HCT116 (cell line): Measurements from ENCODE around the gene KIRREL1. TPM values are rescaled to one million over a fixed set of nuclear protein-coding genes. Genes with fewer than 3 reads are reported as not detected.

Experiments used
- ATAC-seq: fragments of 200-7000 bp; cut with Tn5 transposase; 2 replicates; pipeline ENCODE4 v1.9.1; 2020; ENCODE audit warnings: mild to moderate bottlenecking, moderate library complexity
- BruUV-seq: library from RNA; stranded (reverse); fragments of 400-500 nt; replicated peaks from 2 replicates; lab custom pipeline; 2021; lab: Mats Ljungman, UMichigan
- CTCF ChIA-PET: fragments of 300-600 bp; sonication (Branson Sonifier 250); formaldehyde crosslinking; loops from one replicate; lab custom pipeline; 2021; ENCODE audit warnings: antibody characterized with exemption; lab: Charles Lee
- POLR2A ChIA-PET: fragments of 300-600, 350-600 bp; sonication (Branson Sonifier 250); formaldehyde crosslinking; loops from one replicate; lab custom pipeline; 2021; ENCODE audit warnings: antibody characterized with exemption; lab: Charles Lee
- RAD21 ChIA-PET, 2 experiments: fragments of 300-600 bp; sonication (Branson Sonifier 250); formaldehyde crosslinking; loops; one replicate each; lab custom pipeline; 2023; ENCODE audit warnings: low total read pairs in 2 of 2; ENCODE audit not compliant: uncharacterized antibody in 2 of 2, unreplicated experiment in 2 of 2, low non-redundant PET in 1 of 2; lab: Charles Lee
- DNase-seq: peaks from one replicate; pipeline ENCODE4 v3.0.0-alpha.2; 2010; ENCODE audit warnings: low read depth, low spot score
- H2AFZ ChIP-seq: fragments of 200-600 bp; shearing (Covaris generic), sonication (generic); 2 replicates; pipeline ENCODE4 v1.6.1; 2017; ENCODE audit warnings: low read depth, mixed run types, mixed read lengths, antibody characterized with exemption, low read length; ENCODE audit not compliant: poor library complexity, severe bottlenecking
- H3K27ac ChIP-seq: 2 replicates; pipeline ENCODE4 v1.5.1; 2012; ENCODE audit warnings: low read depth, low read length
- H3K27me3 ChIP-seq: fragments of 200-600 bp; sonication (generic); 2 replicates; pipeline ENCODE4 v1.6.1; 2016; ENCODE audit warnings: mixed run types, low read length, mixed read lengths; ENCODE audit not compliant: insufficient read depth
- H3K36me3 ChIP-seq, 2 experiments: fragments of 200-500 bp in 1 of 2; fragments of 200-600 bp in 1 of 2; sonication (Bioruptor generic) in 1 of 2; sonication (generic) in 1 of 2; 2 replicates each; pipeline versions ENCODE4 v1.5.1 to v1.6.1; 2014 to 2016; ENCODE audit warnings: low read length in 2 of 2, inconsistent platforms in 1 of 2, mixed read lengths in 1 of 2, mixed run types in 1 of 2; ENCODE audit not compliant: insufficient read depth in 2 of 2, control insufficient read depth in 1 of 2
- H3K4me1 ChIP-seq, 2 experiments: fragments of 200-600 bp in 1 of 2; sonication (generic) in 1 of 2; 2 replicates each; pipeline versions ENCODE4 v1.5.1 to v1.6.1; 2012 to 2017; ENCODE audit warnings: low read length in 2 of 2, inconsistent platforms in 1 of 2, mild to moderate bottlenecking in 1 of 2, mixed read lengths in 1 of 2, mixed run types in 1 of 2, moderate library complexity in 1 of 2; ENCODE audit not compliant: insufficient read depth in 2 of 2, control insufficient read depth in 1 of 2
- H3K4me2 ChIP-seq: fragments of 200-600 bp; sonication (generic); 2 replicates; pipeline ENCODE4 v1.6.1; 2017; ENCODE audit warnings: mixed run types, low read length, mixed read lengths
- H3K4me3 ChIP-seq, 2 experiments: fragments of 200-600 bp in 1 of 2; sonication (generic) in 1 of 2; replicated peaks in 1 of 2; 2 replicates each; pipeline ENCODE4 v1.5.1; 2011 to 2016; ENCODE audit warnings: low read length in 2 of 2, control low read depth in 1 of 2, low read depth in 1 of 2, mild to moderate bottlenecking in 1 of 2, mixed read lengths in 1 of 2, mixed run types in 1 of 2
- H3K79me2 ChIP-seq: fragments of 200-600 bp; sonication (generic); 2 replicates; pipeline ENCODE4 v1.6.1; 2017; ENCODE audit warnings: mild to moderate bottlenecking, mixed run types, low read length, moderate library complexity, mixed read lengths; ENCODE audit not compliant: insufficient read depth
- H3K9ac ChIP-seq: fragments of 200-600 bp; sonication (generic); 2 replicates; pipeline ENCODE4 v1.6.1; 2016; ENCODE audit warnings: low read length, mixed read lengths
- H3K9me2 ChIP-seq: fragments of 200-600 bp; sonication (generic), shearing (Covaris generic); 2 replicates; pipeline ENCODE4 v1.6.1; 2017; ENCODE audit warnings: mixed run types, mild to moderate bottlenecking, moderate library complexity; ENCODE audit not compliant: insufficient read depth
- H3K9me3 ChIP-seq, 2 experiments: fragments of 200-500 bp in 1 of 2; fragments of 200-600 bp in 1 of 2; sonication (Bioruptor generic) in 1 of 2; sonication (generic) in 1 of 2; 2 replicates each; pipeline ENCODE4 v1.6.1; 2014 to 2017; ENCODE audit warnings: low read length in 2 of 2, mixed read lengths in 2 of 2, inconsistent platforms in 1 of 2, low read depth in 1 of 2, mild to moderate bottlenecking in 1 of 2, mixed run types in 1 of 2, moderate library complexity in 1 of 2; ENCODE audit not compliant: control insufficient read depth in 1 of 2, insufficient read depth in 1 of 2
- H4K20me1 ChIP-seq: fragments of 200-600 bp; sonication (generic), shearing (Covaris generic); 2 replicates; pipeline ENCODE4 v1.6.1; 2017; ENCODE audit warnings: mixed run types, mild to moderate bottlenecking, moderate library complexity; ENCODE audit not compliant: insufficient read depth
- ATF3 ChIP-seq: IDR thresholded peaks from 2 replicates; pipeline ENCODE4 v1.6.1; 2012
- CBX3 ChIP-seq: IDR thresholded peaks from 2 replicates; pipeline ENCODE4 v1.6.1; 2012; ENCODE audit warnings: low read depth
- CEBPB ChIP-seq: IDR thresholded peaks from 2 replicates; pipeline ENCODE4 v1.6.1; 2012; ENCODE audit warnings: low read depth
- CTCF ChIP-seq, 3 experiments: fragments of 200-600 bp in 1 of 3; sonication (generic) in 1 of 3; IDR thresholded peaks in 2 of 3; conservative IDR thresholded peaks in 1 of 3; 2 replicates each; pipeline ENCODE4 v1.5.1; 2012 to 2017; ENCODE audit warnings: low read depth in 2 of 3, low read length in 2 of 3, antibody characterized with exemption in 1 of 3, borderline replicate concordance in 1 of 3, control low read depth in 1 of 3, mild to moderate bottlenecking in 1 of 3, mixed read lengths in 1 of 3, mixed run types in 1 of 3, moderate library complexity in 1 of 3; ENCODE audit not compliant: insufficient read depth in 1 of 3
- EGR1 ChIP-seq: IDR thresholded peaks from 2 replicates; pipeline ENCODE4 v1.6.1; 2012; ENCODE audit warnings: low read depth
- ELF1 ChIP-seq: IDR thresholded peaks from 2 replicates; pipeline ENCODE4 v1.6.1; 2012; ENCODE audit warnings: low read depth, borderline replicate concordance
- EZH2phosphoT487 ChIP-seq: fragments of 200-600 bp; IDR thresholded peaks from 2 replicates; pipeline ENCODE4 v1.6.1; 2018; ENCODE audit warnings: antibody characterized with exemption, borderline replicate concordance
- FOSL1 ChIP-seq: IDR thresholded peaks from 2 replicates; pipeline ENCODE4 v1.6.1; 2012; ENCODE audit warnings: low read depth
- JUND ChIP-seq: IDR thresholded peaks from 2 replicates; pipeline ENCODE4 v1.6.1; 2012
- MAX ChIP-seq: IDR thresholded peaks from 2 replicates; pipeline ENCODE4 v1.6.1; 2012
- POLR2A ChIP-seq: IDR thresholded peaks from 2 replicates; pipeline ENCODE4 v1.7.0; 2011; ENCODE audit warnings: borderline replicate concordance; ENCODE audit not compliant: insufficient read depth, insufficient read length; ENCODE audit errors: extremely low read depth
- POLR2AphosphoS5 ChIP-seq: IDR thresholded peaks from 2 replicates; pipeline ENCODE4 v1.6.1; 2011; ENCODE audit warnings: mild to moderate bottlenecking, low read depth, low read length, moderate library complexity
- REST ChIP-seq: IDR thresholded peaks from 2 replicates; pipeline ENCODE4 v1.6.1; 2012; ENCODE audit warnings: low read depth
- SP1 ChIP-seq: IDR thresholded peaks from 2 replicates; pipeline ENCODE4 v1.6.1; 2012; ENCODE audit warnings: low read depth
- SRF ChIP-seq: IDR thresholded peaks from 2 replicates; pipeline ENCODE4 v1.6.1; 2012; ENCODE audit warnings: low read depth
- TCF7L2 ChIP-seq: IDR thresholded peaks from 2 replicates; pipeline ENCODE4 v1.7.0; 2011; ENCODE audit warnings: borderline replicate concordance, inconsistent platforms; ENCODE audit not compliant: insufficient read depth, insufficient read length; ENCODE audit errors: extremely low read depth
- ZBTB33 ChIP-seq: IDR thresholded peaks from 2 replicates; pipeline ENCODE4 v1.6.1; 2011; ENCODE audit warnings: mild to moderate bottlenecking, low read length, moderate library complexity; ENCODE audit not compliant: insufficient replicate concordance; ENCODE audit errors: extremely low read depth
- ZFX ChIP-seq: fragments of 450-650 bp; IDR thresholded peaks from 2 replicates; pipeline ENCODE4 v1.6.1; 2017
- ZNF274 ChIP-seq: fragments of 200-500 bp; sonication (Bioruptor generic); IDR thresholded peaks from 2 replicates; pipeline ENCODE4 v1.6.1; 2014; ENCODE audit warnings: mild to moderate bottlenecking, low read depth, low read length, inconsistent platforms
- intact Hi-C: fragments of 100-400 bp; cut with micrococcal nuclease; formaldehyde crosslinking; loops from 2 replicates; pipeline ENCODE4 v1.10.0; 2022
- total RNA-seq: library from RNA; stranded (reverse); gene quantifications from one replicate; pipeline ENCODE4 v1.2.1, GENCODE V29; 2021; ENCODE audit not compliant: unreplicated experiment

KIRREL1 gene
- total RNA-seq, 1 experiment from 2014 or later = 20.0 TPM

- intact Hi-C loops = no loop called here
- Histone ChIP-seq H3K36me3 (no peaks in the 10 kb centered on the region; a peak in 1 of 4 replicates), H3K9ac (no peak overlapping the region), H3K4me1 (peaks cover 13 to 30% of the 10 kb centered on the region in 2 experiments), H4K20me1 (no peaks in the 10 kb centered on the region), H3K27me3 (no peaks in the 10 kb centered on the region), H3K27ac (no peak overlapping the region), H3K9me2 (no peaks in the 10 kb centered on the region), H3K9me3 (no peaks in the 10 kb centered on the region), H2AFZ (no peak overlapping the region), H3K4me2 (no peak overlapping the region), H3K79me2 (no peaks in the 10 kb centered on the region), H3K4me3 (no peak overlapping the region)
- BruUV-seq = no TSS peak
- POLR2A ChIA-PET = interaction anchor here (1.4 kb wide), 1 partner anchor 25 kb away, joined by 3 read pairs; no protein-coding TSS in a partner anchor
- DNase-seq = no peak
- CTCF ChIA-PET = interaction anchor here (1.8 to 5.8 kb wide), 3 partner anchors 11 to 106 kb away, joined by 5 to 64 read pairs (median 11); no protein-coding TSS in a partner anchor
- TF ChIP-seq ELF1 (no peak), TCF7L2 (no peak), ATF3 (no peak), ZBTB33 (no peak), EZH2phosphoT487 (no peak), ZNF274 (no peak), CTCF (IDR thresholded peaks at IDR 0.05 in 2 of 3, conservative IDR thresholded peaks at IDR 0.05 in 1 of 3; ENCODE audit: borderline replicate concordance in 1 of 3, insufficient read depth in 1 of 3, low read depth in 2 of 3, low read length in 2 of 3) (no peak), REST (no peak), SP1 (no peak), CEBPB (no peak), FOSL1 (no peak), MAX (no peak), CBX3 (no peak), JUND (no peak), EGR1 (no peak), SRF (no peak), POLR2AphosphoS5 (no peak), ZFX (no peak), POLR2A (no peak)
- ATAC-seq = no peak
- RAD21 ChIA-PET = no interaction called here
These were observed 104.8 kb downstream of the KIRREL1 start for GRCh38 chr1:158098256-158098655.
